H4 (cell line): Measurements from ENCODE around the gene RNF212. TPM values are rescaled to one million over a fixed set of nuclear protein-coding genes. Genes with fewer than 3 reads are reported as not detected.

ENCODE experiments used
- DNase-seq: peaks from one replicate; pipeline ENCODE4 v3.0.0-alpha.2; 2015; ENCODE audit warnings: low spot score
- total RNA-seq: library from RNA; depleted of rRNA; stranded (reverse); fragments of >200 nt; shearing (Covaris generic); gene quantifications from 2 replicates; pipeline ENCODE4 v1.2.3, GENCODE V29; 2014

RNF212 gene
- total RNA-seq, 1 experiment from 2014 or later, result not detected

GRCh38 chr4:1090465-1091440 is 22.6 kb downstream of the RNF212 start:
- DNase-seq, result no peak

- no peak for DNase-seq
Measured at GRCh38 chr4:1090036-1090435, 23.3 kb downstream of the RNF212 start.

DNA sequence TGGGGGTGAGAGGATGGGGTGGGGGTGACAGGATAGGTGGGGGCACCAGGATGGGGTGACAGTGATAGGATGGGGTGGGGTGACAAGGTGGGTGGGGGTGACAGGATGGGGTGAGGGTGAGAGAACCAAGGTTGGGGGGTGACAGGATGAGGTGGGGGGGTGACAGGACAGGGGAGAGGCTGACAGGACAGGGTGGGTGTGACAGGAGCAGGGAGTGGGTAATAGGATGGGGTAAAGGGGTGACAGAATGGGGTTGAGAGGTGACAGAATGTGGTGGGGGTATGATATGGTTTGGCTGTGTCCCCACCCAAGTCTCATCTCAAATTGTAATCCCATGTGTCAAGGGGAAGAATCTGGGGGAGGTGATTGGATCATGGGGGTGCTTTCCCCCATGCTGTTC is 26.0 kb downstream of the RNF212 start:
- DNase-seq, result no peak

- DNase-seq, result no peak
Measured at GRCh38 chr4:1086011-1086410, 27.4 kb downstream of the RNF212 start.

GRCh38 chr4:1085404-1085799 is 28.0 kb downstream of the RNF212 start:
- no peak for DNase-seq

- DNase-seq, result no peak
Measured at GRCh38 chr4:1084796-1085403, 28.5 kb downstream of the RNF212 start.

DNA sequence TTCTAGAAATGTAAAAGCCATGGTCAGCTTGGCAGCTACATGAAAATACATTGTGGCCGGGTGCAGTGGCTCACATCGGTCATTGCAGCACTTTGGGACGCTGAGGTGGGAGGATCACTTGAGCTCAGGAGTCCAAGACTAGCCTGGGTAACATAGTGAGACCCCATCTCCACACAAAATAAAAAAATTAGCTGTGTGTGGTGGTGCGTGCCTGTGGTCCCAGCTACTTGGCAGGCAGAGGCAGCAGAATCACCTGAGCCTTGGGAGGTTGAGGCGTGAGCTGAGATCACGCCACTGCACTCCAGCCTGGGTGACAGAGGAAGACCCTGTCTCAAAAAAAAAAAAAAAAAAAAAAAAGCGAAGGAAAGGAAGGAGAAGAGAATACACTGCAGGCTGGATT is 29.0 kb downstream of the RNF212 start:
- DNase-seq, result no peak

DNA sequence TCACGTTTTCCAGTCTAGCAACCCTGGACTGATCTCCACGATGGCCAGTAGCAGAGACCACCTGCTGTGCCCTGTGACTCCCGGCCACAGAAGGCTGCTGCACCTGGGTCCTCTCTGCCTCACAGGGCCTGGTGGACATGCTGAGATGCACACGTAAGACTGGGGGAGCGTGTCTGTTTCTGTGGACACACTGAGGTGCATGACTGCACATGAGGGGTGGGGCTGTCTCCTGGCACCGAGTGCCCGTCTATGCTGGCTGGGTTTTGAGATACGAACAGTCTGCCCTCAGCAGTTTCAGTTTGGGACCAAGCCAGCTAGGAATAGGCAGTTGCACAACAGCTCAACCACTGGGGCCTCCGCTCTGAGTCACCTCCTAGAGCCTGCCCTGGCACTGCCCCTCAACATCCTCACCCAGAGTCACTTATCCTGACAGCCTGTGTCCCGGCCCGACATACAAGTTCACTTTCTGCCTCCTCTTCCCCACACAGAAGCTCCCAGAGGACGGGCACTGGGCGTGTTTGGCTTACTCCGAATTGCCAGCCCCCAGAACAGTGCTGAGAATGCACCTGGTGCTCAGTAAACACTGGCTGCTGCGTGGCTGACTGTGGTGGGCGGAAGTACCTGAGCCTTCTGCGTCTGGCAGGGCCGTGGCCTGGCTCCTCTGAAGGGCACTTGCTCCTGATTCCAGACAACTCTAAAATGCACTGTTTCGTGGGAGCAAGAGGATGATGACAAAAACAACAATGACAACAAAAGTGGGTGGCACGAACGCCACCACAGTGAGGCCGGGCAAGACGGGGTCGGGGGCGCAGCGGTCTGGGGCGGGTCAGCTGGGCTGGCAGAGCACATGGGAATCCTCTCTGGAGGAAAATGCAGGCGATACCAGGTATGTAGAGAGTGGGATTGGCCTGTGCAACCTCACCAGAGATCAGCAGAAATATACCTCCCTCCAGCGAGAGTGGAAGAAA is 30.9 kb downstream of the RNF212 start:
- DNase-seq, result peak; percentile 98

DNA sequence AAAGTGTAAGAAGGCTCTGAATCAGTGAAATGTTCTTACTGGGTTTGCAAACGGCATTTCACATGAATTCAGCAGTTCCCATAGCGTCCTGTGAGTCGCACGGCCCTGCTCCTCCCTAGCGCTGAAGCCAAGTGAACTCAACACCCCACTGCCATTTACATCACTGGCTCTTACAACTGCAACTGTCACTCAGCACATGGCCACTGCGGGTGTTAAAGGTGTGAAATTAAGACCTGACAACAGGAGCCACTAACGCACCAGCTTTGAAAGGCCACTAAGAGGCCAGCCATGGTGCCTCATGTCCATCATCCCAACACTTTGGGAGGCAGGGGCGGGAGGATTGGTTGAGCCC is 31.7 kb downstream of the RNF212 start:
- DNase-seq, result peak; percentile 65

GRCh38 chr4:1080961-1081688 is 32.2 kb downstream of the RNF212 start:
- peak; percentile 64 for DNase-seq

GRCh38 chr4:1080432-1080831 is 32.9 kb downstream of the RNF212 start:
- no peak for DNase-seq

- DNase-seq, result no peak
Measured at GRCh38 chr4:1079711-1080265, 33.6 kb downstream of the RNF212 start.

DNA sequence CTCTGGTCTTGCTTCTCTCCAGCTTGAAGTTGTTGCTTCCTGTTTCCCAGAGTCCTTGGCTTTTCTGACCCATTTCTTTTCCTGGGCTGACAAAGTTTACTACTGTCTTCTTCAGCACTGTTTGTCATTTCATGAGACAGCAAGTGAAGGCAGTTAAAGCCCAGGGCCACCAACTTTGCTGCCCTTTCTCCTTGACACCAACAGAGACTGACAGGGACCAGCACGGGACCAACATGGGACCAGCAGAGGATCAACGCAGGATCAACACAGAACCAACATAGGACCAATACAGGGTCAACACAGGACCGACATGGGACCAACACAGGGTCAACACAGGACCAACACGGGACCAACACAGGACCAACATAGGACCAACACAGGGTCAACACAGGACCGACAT is 34.9 kb downstream of the RNF212 start:
- no peak for DNase-seq

DNA sequence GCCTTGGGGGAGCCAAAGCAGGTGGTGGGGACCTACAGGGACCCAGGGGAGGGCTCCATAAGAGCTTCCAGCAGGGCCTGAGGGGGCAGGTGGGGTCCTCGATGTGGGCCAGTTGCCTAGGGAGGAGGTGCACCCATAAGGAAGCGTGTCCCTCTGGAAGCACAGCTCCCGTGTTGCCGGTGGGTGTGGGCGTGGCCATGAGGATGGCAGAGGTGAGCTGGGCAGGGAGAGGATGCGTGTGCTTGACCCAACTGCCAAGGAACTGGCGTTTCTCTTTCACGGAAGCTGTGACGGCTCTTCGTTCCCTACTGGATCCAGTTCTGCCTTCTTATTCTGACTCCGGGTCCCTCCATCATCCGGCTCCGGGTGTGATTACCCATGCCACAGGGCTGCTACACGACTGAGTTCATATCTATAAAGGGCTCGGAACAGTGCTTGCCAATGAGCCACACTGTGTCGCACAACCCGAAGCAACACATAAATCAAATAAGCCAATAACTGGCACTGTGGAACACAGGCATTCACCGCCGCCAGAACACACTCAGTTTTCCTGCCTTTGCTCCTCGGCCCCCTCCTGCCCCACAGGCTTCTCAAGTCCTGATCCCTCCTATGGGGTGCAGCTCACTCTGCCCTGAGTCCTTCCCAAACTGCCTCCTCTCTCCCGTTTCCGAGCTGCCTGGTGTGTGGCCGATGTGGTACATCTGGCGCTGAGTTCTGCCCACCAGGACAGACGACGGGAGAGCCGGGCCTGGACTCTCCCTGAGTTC is 35.5 kb downstream of the RNF212 start:
- DNase-seq, result no peak

- no peak for DNase-seq
Measured at GRCh38 chr4:1075809-1076699, 37.3 kb downstream of the RNF212 start.

DNA sequence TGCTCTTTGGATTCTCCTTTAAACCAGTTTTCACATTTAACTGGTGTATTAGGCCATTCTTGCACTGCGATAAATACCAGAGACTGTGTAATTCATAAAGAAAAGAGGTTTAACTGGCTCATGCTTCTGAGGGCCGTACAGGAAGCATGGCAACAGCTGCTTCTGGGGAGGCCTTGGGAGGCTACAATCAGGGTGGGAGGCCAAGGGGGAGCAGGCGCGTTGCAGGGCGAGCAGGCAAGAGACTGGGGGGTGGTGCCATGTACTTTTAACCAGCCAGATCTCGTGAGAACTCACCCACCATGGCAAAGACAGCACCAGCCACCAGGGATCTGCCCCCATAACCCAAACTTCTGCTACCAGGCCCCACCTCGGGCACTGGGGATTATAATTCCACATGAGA is 38.1 kb downstream of the RNF212 start:
- no peak for DNase-seq

- DNase-seq, result no peak
Measured at GRCh38 chr4:1074077-1074476, 39.3 kb downstream of the RNF212 start.

DNA sequence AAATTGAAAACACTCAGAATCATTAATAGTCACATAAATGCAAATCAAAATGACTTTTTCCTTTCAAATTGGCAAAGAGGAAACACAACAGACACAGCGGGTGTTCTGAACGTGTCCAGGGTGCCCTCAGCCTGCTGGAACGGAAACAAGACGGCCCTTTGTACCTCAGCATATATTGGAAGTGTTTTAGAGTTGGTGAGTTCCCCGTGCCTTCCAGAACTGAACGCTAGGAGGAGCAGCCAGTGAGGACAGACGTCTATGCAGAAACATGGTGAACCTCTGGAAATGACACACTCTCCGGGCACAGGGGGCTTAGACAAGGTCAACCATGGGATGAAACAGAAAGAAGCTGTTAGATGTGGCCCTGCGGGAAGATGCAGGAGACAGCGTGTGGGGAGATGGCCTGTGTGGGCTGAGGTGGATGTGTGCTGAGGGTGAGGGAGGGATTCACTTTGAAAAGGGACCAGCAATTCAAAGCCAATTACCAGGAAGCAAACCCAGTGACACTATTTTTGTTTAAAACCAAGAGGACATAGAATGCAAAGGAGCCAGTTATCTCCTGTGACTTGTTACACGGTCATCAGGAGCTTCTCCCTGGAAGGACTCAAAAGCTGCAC is 40.4 kb downstream of the RNF212 start:
- peak; percentile 81 for DNase-seq

DNA sequence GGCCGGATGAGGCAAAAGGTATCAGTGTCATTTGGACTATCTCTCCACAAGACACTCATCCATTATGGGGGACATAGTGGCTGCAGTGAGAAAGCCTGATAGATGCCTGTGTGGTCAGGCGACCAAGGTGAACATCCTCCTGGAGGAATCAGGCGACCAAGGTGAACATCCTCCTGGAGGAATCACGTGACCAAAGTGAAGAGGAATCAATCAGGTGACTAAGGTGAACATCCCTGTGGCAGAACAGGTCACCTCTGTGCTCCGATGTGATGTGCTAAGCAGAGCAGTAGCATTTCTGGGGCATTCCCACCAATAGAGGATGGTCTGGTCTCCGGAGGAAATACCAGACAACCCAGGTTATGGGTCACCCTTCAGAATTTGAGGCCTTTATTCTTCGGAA is 44.0 kb downstream of the RNF212 start:
- DNase-seq, result no peak
